HuH-7 (cell line): ENCODE measurements around the gene VEPH1.

Experiments
- DNase-seq: peaks from one replicate; pipeline ENCODE4 v3.0.0; 2011; ENCODE audit warnings: low spot score

The VEPH1 gene

GRCh38 chr3:157523814-157524213, 20.6 kb upstream of the VEPH1 start:
- DNase-seq = no peak

- DNase-seq = no peak
Observed at GRCh38 chr3:157522648-157523047, 19.4 kb upstream of the VEPH1 start.

GRCh38 chr3:157520485-157521150, 17.4 kb upstream of the VEPH1 start:
- no peak for DNase-seq

- no peak for DNase-seq
Observed at GRCh38 chr3:157518881-157519280, 15.7 kb upstream of the VEPH1 start.

- DNase-seq = no peak
Observed at GRCh38 chr3:157516928-157517327, 13.7 kb upstream of the VEPH1 start.

- no peak for DNase-seq
Observed at GRCh38 chr3:157515398-157515797, 12.2 kb upstream of the VEPH1 start.

- DNase-seq = no peak
Observed at GRCh38 chr3:157514371-157514895, 11.2 kb upstream of the VEPH1 start.

GRCh38 chr3:157513585-157513984, 10.4 kb upstream of the VEPH1 start:
- no peak for DNase-seq

GRCh38 chr3:157512534-157512933, 9.3 kb upstream of the VEPH1 start:
- no peak for DNase-seq

- no peak for DNase-seq
Observed at GRCh38 chr3:157508461-157508860, 5.2 kb upstream of the VEPH1 start.

- DNase-seq = no peak
Observed at GRCh38 chr3:157501863-157502262, 1.4 kb downstream of the VEPH1 start.

GRCh38 chr3:157500232-157500631, 3.0 kb downstream of the VEPH1 start:
- DNase-seq = no peak

- DNase-seq = peak; percentile 35
Observed at GRCh38 chr3:157499342-157499963, 3.8 kb downstream of the VEPH1 start.

- DNase-seq = no peak
Observed at GRCh38 chr3:157498371-157498770, 4.8 kb downstream of the VEPH1 start.

- no peak for DNase-seq
Observed at GRCh38 chr3:157495846-157496245, 7.4 kb downstream of the VEPH1 start.

- no peak for DNase-seq
Observed at GRCh38 chr3:157494581-157495281, 8.5 kb downstream of the VEPH1 start.

- no peak for DNase-seq
Observed at GRCh38 chr3:157493627-157494550, 9.3 kb downstream of the VEPH1 start.

- no peak for DNase-seq
Observed at GRCh38 chr3:157491136-157491535, 12.1 kb downstream of the VEPH1 start.

- DNase-seq = no peak
Observed at GRCh38 chr3:157488144-157488543, 15.1 kb downstream of the VEPH1 start.

GRCh38 chr3:157487339-157487738, 15.9 kb downstream of the VEPH1 start:
- DNase-seq = no peak

- no peak for DNase-seq
Observed at GRCh38 chr3:157479464-157480243, 23.6 kb downstream of the VEPH1 start.
